Keratinocyte (primary cell): Measurements from ENCODE around the gene WDSUB1. TPM values are rescaled to one million over a fixed set of nuclear protein-coding genes. Genes with fewer than 3 reads are reported as not detected.

Experiments used
- DNase-seq: peaks from one replicate; pipeline ENCODE4 v3.0.0-alpha.2; 2011; ENCODE audit warnings: low read depth, missing footprints, low spot score
- FAIRE-seq: peaks from 2 replicates; lab custom pipeline; 2011; peaks lifted over from hg19 to GRCh38; lab: Jason Lieb, UNC
- H2AFZ ChIP-seq: 2 replicates; pipeline ENCODE4 v1.6.0; 2012; ENCODE audit warnings: low read length, control low read depth, inconsistent platforms; ENCODE audit not compliant: control insufficient read depth
- H3K27ac ChIP-seq: 2 replicates; pipeline ENCODE4 v1.5.1; 2011; ENCODE audit warnings: low read length; ENCODE audit not compliant: control insufficient read depth, insufficient read depth
- H3K27me3 ChIP-seq: 3 replicates; pipeline ENCODE4 v1.6.0; 2011; ENCODE audit warnings: low read length; ENCODE audit not compliant: control insufficient read depth, insufficient read depth; ENCODE audit errors: extremely low read depth
- H3K36me3 ChIP-seq, 2 experiments: 2 replicates in 1 of 2; 3 replicates in 1 of 2; pipeline ENCODE4 v1.5.1; 2011; ENCODE audit warnings: low read length in 2 of 2, mild to moderate bottlenecking in 1 of 2; ENCODE audit not compliant: control insufficient read depth in 2 of 2, insufficient read depth in 2 of 2; ENCODE audit errors: extremely low read depth in 1 of 2
- H3K4me1 ChIP-seq: 3 replicates; pipeline ENCODE4 v1.5.1; 2011; ENCODE audit warnings: low read length; ENCODE audit not compliant: control insufficient read depth, insufficient read depth; ENCODE audit errors: extremely low read depth
- H3K4me2 ChIP-seq: 3 replicates; pipeline ENCODE4 v1.6.0; 2011; ENCODE audit warnings: low read depth, low read length; ENCODE audit not compliant: control insufficient read depth, insufficient read depth; ENCODE audit errors: extremely low read depth
- H3K4me3 ChIP-seq, 3 experiments: fragments of 200-600 bp in 1 of 3; sonication (generic) in 1 of 3; 2 replicates in 2 of 3; 3 replicates in 1 of 3; pipeline ENCODE4 v1.5.1; 2011 to 2016; ENCODE audit warnings: low read length in 3 of 3, mild to moderate bottlenecking in 3 of 3, control low read depth in 2 of 3, inconsistent platforms in 1 of 3, low read depth in 1 of 3, mixed read lengths in 1 of 3, mixed run types in 1 of 3, moderate library complexity in 1 of 3; ENCODE audit not compliant: control insufficient read depth in 2 of 3, insufficient read depth in 2 of 3; ENCODE audit errors: extremely low read depth in 1 of 3
- H3K79me2 ChIP-seq: 2 replicates; pipeline ENCODE4 v1.6.0; 2012; ENCODE audit warnings: low read length; ENCODE audit not compliant: control insufficient read depth, insufficient read depth
- H3K9ac ChIP-seq: 3 replicates; pipeline ENCODE4 v1.6.0; 2011; ENCODE audit warnings: low read length; ENCODE audit not compliant: control insufficient read depth, insufficient read depth; ENCODE audit errors: extremely low read depth
- H3K9me1 ChIP-seq: 3 replicates; pipeline ENCODE4 v1.6.0; 2011; ENCODE audit warnings: low read length; ENCODE audit not compliant: control insufficient read depth, insufficient read depth; ENCODE audit errors: extremely low read depth
- H3K9me3 ChIP-seq: 2 replicates; pipeline ENCODE4 v1.5.1; 2012; ENCODE audit warnings: low read depth, low read length; ENCODE audit not compliant: control insufficient read depth
- H4K20me1 ChIP-seq: 3 replicates; pipeline ENCODE4 v1.6.0; 2011; ENCODE audit warnings: low read length; ENCODE audit not compliant: control insufficient read depth, insufficient read depth; ENCODE audit errors: extremely low read depth
- EZH2 ChIP-seq: IDR thresholded peaks from one replicate; pipeline ENCODE4 v1.6.1; 2012; ENCODE audit warnings: inconsistent platforms, mild to moderate bottlenecking, low read length, moderate library complexity
- dilution Hi-C: fragments of 300-500 bp; cut with MboI; formaldehyde crosslinking; loops from one replicate; pipeline ENCODE4 v1.7.0; 2020; ENCODE audit warnings: low sequenced_read_pairs; ENCODE audit not compliant: extremely low pct_ligation_motif_present
- polyA plus RNA-seq, 5 experiments: library from polyadenylated mRNA; depleted of rRNA in 3 of 5; stranded (reverse) in 3 of 5; stranded (forward) in 1 of 5; unstranded in 1 of 5; fragments of >200 nt; gene quantifications; 1 replicate in 1 of 5; 2 replicates in 3 of 5; 3 replicates in 1 of 5; pipeline versions ENCODE4 v1.2.1 to v1.2.3, GENCODE V29; 2011 to 2012; ENCODE audit warnings: missing spikeins in 2 of 5, low read depth in 1 of 5, low replicate concordance in 1 of 5
- TF ChIP-seq, protein P1 (sequence below), 3 experiments: IDR thresholded peaks in 1 of 3; conservative IDR thresholded peaks in 1 of 3; optimal IDR thresholded peaks in 1 of 3; 2 replicates in 2 of 3; 3 replicates in 1 of 3; pipeline versions ENCODE3 to v1.5.1; 2011; ENCODE audit warnings: low read length in 3 of 3, mild to moderate bottlenecking in 3 of 3, moderate library complexity in 2 of 3, control low read depth in 1 of 3, inconsistent platforms in 1 of 3; ENCODE audit not compliant: insufficient read depth in 2 of 3; ENCODE audit errors: extremely low read depth in 1 of 3

WDSUB1 gene
- polyA plus RNA-seq, 1 donor (not counting 4 experiments of a cell fraction or from before 2014, with no cell fraction given), result 4.0 TPM

DNA sequence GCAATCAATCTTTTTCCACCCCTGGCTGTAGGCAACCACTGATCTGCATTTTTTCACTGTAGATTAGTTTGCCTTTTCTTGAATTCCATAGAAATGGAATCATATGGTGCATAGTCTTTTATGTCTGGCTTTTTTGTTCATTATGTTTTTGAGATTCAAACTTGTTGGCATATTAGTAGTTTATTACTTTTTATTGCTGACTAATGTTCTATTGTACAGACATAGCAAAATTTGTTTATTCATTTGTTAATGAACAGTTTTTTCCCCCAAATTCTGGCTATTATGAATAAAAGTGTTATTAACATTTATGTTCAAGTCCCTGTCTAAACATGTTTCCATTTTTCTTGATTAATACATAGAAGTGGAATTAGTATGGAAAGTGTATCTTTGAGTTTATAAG is 21.4 kb upstream of the WDSUB1 start:
- Histone ChIP-seq H3K4me3 (no peak overlapping the region), H3K36me3 (no peaks in the 10 kb centered on the region), H3K4me1 (no peaks in the 10 kb centered on the region), H3K79me2 (no peaks in the 10 kb centered on the region), H3K9ac (no peak overlapping the region), H3K9me1 (no peaks in the 10 kb centered on the region), H2AFZ (no peak overlapping the region), H4K20me1 (no peaks in the 10 kb centered on the region), H3K27ac (no peak overlapping the region), H3K27me3 (no peaks in the 10 kb centered on the region), H3K4me2 (no peak overlapping the region), H3K9me3 (no peaks in the 10 kb centered on the region)
- DNase-seq (no peak), FAIRE-seq (no peak)
- TF ChIP-seq, protein P1, sequence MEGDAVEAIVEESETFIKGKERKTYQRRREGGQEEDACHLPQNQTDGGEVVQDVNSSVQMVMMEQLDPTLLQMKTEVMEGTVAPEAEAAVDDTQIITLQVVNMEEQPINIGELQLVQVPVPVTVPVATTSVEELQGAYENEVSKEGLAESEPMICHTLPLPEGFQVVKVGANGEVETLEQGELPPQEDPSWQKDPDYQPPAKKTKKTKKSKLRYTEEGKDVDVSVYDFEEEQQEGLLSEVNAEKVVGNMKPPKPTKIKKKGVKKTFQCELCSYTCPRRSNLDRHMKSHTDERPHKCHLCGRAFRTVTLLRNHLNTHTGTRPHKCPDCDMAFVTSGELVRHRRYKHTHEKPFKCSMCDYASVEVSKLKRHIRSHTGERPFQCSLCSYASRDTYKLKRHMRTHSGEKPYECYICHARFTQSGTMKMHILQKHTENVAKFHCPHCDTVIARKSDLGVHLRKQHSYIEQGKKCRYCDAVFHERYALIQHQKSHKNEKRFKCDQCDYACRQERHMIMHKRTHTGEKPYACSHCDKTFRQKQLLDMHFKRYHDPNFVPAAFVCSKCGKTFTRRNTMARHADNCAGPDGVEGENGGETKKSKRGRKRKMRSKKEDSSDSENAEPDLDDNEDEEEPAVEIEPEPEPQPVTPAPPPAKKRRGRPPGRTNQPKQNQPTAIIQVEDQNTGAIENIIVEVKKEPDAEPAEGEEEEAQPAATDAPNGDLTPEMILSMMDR (optimal IDR thresholded peaks at IDR 0.05 in 1 of 3, IDR thresholded peaks at IDR 0.05 in 1 of 3, conservative IDR thresholded peaks at IDR 0.05 in 1 of 3; ENCODE audit: extremely low read depth in 1 of 3, insufficient read depth in 2 of 3, low read length in 3 of 3), result no peak
- no peak for TF ChIP-seq EZH2
- dilution Hi-C loops, result no loop called here

DNA sequence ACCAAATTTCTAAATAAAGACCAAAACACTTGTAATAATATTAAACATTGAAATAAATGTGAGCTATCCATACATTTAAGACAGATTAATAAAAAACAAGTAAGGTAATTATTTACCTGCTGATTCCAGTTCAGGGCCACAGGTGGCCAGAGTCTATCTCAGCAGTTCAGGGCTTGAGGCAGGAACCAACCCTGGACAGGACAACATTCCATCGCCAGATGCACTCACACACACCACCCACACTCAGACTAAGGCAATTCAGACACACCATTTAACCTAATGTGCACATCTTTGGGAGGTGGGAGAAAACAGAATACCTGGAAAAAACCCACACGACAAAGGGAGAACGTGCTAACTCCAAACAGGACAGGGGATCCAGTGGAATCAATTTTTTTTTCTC is 14.1 kb upstream of the WDSUB1 start:
- H3K79me2 ChIP-seq, result no peaks in the 10 kb centered on the region
- dilution Hi-C loops, result no loop called here
- H3K27me3 ChIP-seq, result no peaks in the 10 kb centered on the region
- H3K27ac ChIP-seq, result no peak overlapping the region
- TF ChIP-seq, protein P1 (optimal IDR thresholded peaks at IDR 0.05 in 1 of 3, IDR thresholded peaks at IDR 0.05 in 1 of 3, conservative IDR thresholded peaks at IDR 0.05 in 1 of 3; ENCODE audit: extremely low read depth in 1 of 3, insufficient read depth in 2 of 3, low read length in 3 of 3), result no peak
- TF ChIP-seq EZH2, result no peak
- no peaks in the 10 kb centered on the region for H3K9me1 ChIP-seq
- DNase-seq, result no peak
- H3K4me1 ChIP-seq, result no peaks in the 10 kb centered on the region
- H3K4me2 ChIP-seq, result no peak overlapping the region
- H3K36me3 ChIP-seq, result no peaks in the 10 kb centered on the region
- no peaks in the 10 kb centered on the region for H4K20me1 ChIP-seq
- H2AFZ ChIP-seq, result no peak overlapping the region
- no peaks in the 10 kb centered on the region for H3K9me3 ChIP-seq
- FAIRE-seq, result no peak
- H3K9ac ChIP-seq, result no peak overlapping the region
- H3K4me3 ChIP-seq, result no peak overlapping the region
